Activated naive CD8-positive, alpha-beta T cell treated with anti-CD3 and anti-CD28 coated beads, Interleukin-2, amount 50 U/mL, for 24 hours (primary cell): Measurements from ENCODE around the gene MARK3.

ENCODE experiments used
- ATAC-seq: fragments of 150-1000 bp; cut with Tn5 transposase; one replicate; pipeline ENCODE4 v1.10.0; 2021
- DNase-seq: peaks from one replicate; pipeline ENCODE4 v3.0.0; 2021
- H3K27ac Mint-ChIP-seq: one replicate; pipeline ENCODE4 v1.8.0; 2021; ENCODE audit warnings: mild to moderate bottlenecking, mixed read lengths
- H3K27me3 Mint-ChIP-seq: one replicate; pipeline ENCODE4 v1.8.0; 2021; ENCODE audit warnings: mixed read lengths
- H3K36me3 Mint-ChIP-seq: one replicate; pipeline ENCODE4 v1.8.0; 2021; ENCODE audit warnings: low read depth, mixed read lengths
- H3K4me1 Mint-ChIP-seq: one replicate; pipeline ENCODE4 v1.8.0; 2021; ENCODE audit warnings: mixed read lengths
- H3K4me3 Mint-ChIP-seq: one replicate; pipeline ENCODE4 v1.8.0; 2021; ENCODE audit warnings: mild to moderate bottlenecking, moderate library complexity, mixed read lengths
- H3K9me3 Mint-ChIP-seq: one replicate; pipeline ENCODE4 v1.8.0; 2021; ENCODE audit warnings: mixed read lengths

The MARK3 gene

GRCh38 chr14:103545915-103546651 lies 160.9 kb downstream of the MARK3 start:
- H3K27me3 Mint-ChIP-seq, result no peaks in the 10 kb centered on the region
- no peak overlapping the region for H3K4me3 Mint-ChIP-seq
- no peak overlapping the region for H3K27ac Mint-ChIP-seq
- H3K9me3 Mint-ChIP-seq, result no peaks in the 10 kb centered on the region
- no peak for DNase-seq
- no peaks in the 10 kb centered on the region for H3K4me1 Mint-ChIP-seq
- ATAC-seq, result no peak
- H3K36me3 Mint-ChIP-seq, result no peaks in the 10 kb centered on the region

DNA sequence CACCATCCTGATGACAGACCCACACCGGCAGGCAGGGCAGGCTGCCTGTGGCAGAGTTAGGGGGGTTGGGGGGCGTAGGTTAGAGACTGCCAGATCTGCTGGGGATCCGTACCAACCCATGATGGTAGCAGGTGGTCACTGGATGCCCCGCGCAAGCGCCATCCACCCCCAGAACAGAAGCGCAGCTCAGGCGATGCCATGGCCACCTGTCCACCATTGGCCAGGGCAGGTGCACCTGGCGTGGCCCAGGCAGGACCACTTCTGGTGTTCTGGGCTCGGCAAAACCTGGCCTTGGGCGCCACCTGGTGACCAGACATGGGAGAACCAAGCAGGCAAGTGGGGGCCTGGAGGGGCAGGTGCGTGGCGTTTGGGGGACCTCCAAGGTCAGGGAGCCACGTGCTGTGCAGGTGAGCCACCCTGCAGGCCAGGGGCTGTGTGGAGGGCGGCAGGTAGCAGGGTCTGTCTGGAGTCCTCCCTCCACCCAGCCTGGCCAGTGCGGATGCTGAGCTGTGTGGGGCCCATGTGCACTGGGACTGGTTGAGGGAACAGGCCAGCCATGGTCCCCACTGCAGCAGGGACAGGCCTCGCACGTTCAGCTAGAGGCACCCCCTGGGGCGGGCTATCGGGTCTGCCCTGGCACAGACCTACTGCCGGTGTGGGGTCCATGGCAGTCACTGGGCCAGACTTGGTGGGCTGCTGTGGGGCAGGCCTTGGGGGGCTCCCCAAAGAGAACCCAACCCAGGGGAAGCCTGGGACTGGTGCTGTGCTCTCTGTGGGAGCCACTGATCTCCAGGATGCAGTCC lies 161.6 kb downstream of the MARK3 start:
- no peak overlapping the region for H3K27ac Mint-ChIP-seq
- no peaks in the 10 kb centered on the region for H3K27me3 Mint-ChIP-seq
- no peaks in the 10 kb centered on the region for H3K9me3 Mint-ChIP-seq
- H3K36me3 Mint-ChIP-seq, result no peaks in the 10 kb centered on the region
- no peaks in the 10 kb centered on the region for H3K4me1 Mint-ChIP-seq
- ATAC-seq (peak; percentile 60), DNase-seq (peak; percentile 81)
- no peak overlapping the region for H3K4me3 Mint-ChIP-seq

- no peak overlapping the region for H3K4me3 Mint-ChIP-seq
- no peaks in the 10 kb centered on the region for H3K4me1 Mint-ChIP-seq
- H3K27ac Mint-ChIP-seq, result no peak overlapping the region
- H3K36me3 Mint-ChIP-seq, result no peaks in the 10 kb centered on the region
- DNase-seq, result no peak
- no peak for ATAC-seq
- no peaks in the 10 kb centered on the region for H3K27me3 Mint-ChIP-seq
- H3K9me3 Mint-ChIP-seq, result no peaks in the 10 kb centered on the region
Observed at GRCh38 chr14:103547455-103547940, 162.3 kb downstream of the MARK3 start.

- ATAC-seq (no peak), DNase-seq (no peak)
- no peak overlapping the region for H3K27ac Mint-ChIP-seq
- no peaks in the 10 kb centered on the region for H3K4me1 Mint-ChIP-seq
- no peak overlapping the region for H3K4me3 Mint-ChIP-seq
- no peaks in the 10 kb centered on the region for H3K27me3 Mint-ChIP-seq
- H3K36me3 Mint-ChIP-seq, result no peaks in the 10 kb centered on the region
- H3K9me3 Mint-ChIP-seq, result no peaks in the 10 kb centered on the region
Observed at GRCh38 chr14:103547941-103548462, 162.8 kb downstream of the MARK3 start.

DNA sequence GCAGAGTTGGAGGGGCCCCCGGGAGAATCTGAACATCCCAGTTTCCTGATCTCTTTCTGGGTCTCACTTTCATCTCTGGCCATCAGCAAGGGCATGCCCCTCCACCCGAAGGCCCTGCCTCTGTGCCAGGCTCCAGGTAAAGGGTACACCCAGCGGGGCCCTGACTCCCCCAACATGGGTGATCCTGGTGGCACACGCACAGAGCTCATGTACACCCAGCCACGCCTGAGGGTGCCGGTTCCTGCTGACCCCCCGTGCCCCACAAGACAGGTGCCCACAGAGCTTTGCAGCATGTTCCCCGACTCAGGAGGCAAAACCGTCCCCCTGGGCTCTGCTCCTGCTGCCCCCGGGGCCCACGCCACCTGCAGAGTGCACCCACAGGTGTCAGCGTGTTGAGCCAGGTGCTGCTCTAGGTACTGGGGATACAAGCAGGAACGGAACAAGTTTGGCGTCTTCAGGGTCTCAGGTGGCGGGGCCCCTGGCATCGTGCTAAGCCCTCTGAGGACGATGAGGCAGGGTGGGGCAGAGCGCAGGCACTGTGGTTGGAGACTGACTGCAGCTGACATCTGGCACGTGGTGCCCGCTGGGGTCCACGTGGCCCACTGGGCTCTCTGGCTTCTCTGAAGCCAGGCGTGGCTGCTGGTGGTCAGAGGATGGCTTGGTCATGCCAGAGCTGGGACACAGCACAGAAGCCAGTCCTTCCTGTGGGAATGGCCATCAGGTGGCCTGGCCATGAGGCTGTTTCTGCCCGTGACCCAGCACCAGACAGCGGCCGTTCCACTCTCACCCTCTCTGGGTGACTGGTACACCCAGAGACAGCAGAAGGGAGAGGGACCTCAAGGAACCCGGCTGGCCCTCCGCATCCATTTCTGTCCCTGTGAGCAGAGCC lies 163.5 kb downstream of the MARK3 start:
- Mint-ChIP-seq H3K27ac (no peak overlapping the region), H3K4me3 (no peak overlapping the region), H3K9me3 (no peaks in the 10 kb centered on the region), H3K4me1 (no peaks in the 10 kb centered on the region), H3K27me3 (no peaks in the 10 kb centered on the region), H3K36me3 (no peaks in the 10 kb centered on the region)
- ATAC-seq, result no peak
- DNase-seq, result no peak

- DNase-seq (no peak), ATAC-seq (no peak)
- Mint-ChIP-seq H3K9me3 (no peaks in the 10 kb centered on the region), H3K36me3 (no peaks in the 10 kb centered on the region), H3K27ac (no peak overlapping the region), H3K27me3 (no peaks in the 10 kb centered on the region), H3K4me1 (no peaks in the 10 kb centered on the region), H3K4me3 (no peak overlapping the region)
Observed at GRCh38 chr14:103549361-103550311, 164.4 kb downstream of the MARK3 start.

GRCh38 chr14:103550451-103551337 lies 165.5 kb downstream of the MARK3 start:
- H3K9me3 Mint-ChIP-seq, result no peaks in the 10 kb centered on the region
- H3K27me3 Mint-ChIP-seq, result no peaks in the 10 kb centered on the region
- no peaks in the 10 kb centered on the region for H3K36me3 Mint-ChIP-seq
- H3K27ac Mint-ChIP-seq, result no peak overlapping the region
- no peak overlapping the region for H3K4me3 Mint-ChIP-seq
- no peaks in the 10 kb centered on the region for H3K4me1 Mint-ChIP-seq
- DNase-seq, result no peak
- no peak for ATAC-seq

- H3K4me1 Mint-ChIP-seq, result peaks cover 2% of the 10 kb centered on the region
- ATAC-seq (no peak), DNase-seq (no peak)
- H3K9me3 Mint-ChIP-seq, result no peaks in the 10 kb centered on the region
- no peak overlapping the region for H3K27ac Mint-ChIP-seq
- H3K4me3 Mint-ChIP-seq, result no peak overlapping the region
- H3K36me3 Mint-ChIP-seq, result no peaks in the 10 kb centered on the region
- H3K27me3 Mint-ChIP-seq, result no peaks in the 10 kb centered on the region
Observed at GRCh38 chr14:103551338-103551762, 166.1 kb downstream of the MARK3 start.

GRCh38 chr14:103552011-103552845 lies 167.0 kb downstream of the MARK3 start:
- Mint-ChIP-seq H3K27ac (no peak overlapping the region), H3K9me3 (no peaks in the 10 kb centered on the region), H3K4me1 (peaks cover 5% of the 10 kb centered on the region)

GRCh38 chr14:103552846-103553210 lies 167.6 kb downstream of the MARK3 start:
- Mint-ChIP-seq H3K27ac (no peak overlapping the region), H3K9me3 (no peaks in the 10 kb centered on the region), H3K4me3 (no peak overlapping the region), H3K27me3 (no peaks in the 10 kb centered on the region), H3K36me3 (peaks cover 4% of the 10 kb centered on the region), H3K4me1 (peaks cover 6% of the 10 kb centered on the region)
- DNase-seq (no peak), ATAC-seq (no peak)

More at GRCh38 chr14:103552011-103552845, 167.0 kb downstream of the MARK3 start:
- DNase-seq (no peak), ATAC-seq (no peak)
- Mint-ChIP-seq H3K36me3 (peaks cover 2% of the 10 kb centered on the region), H3K27me3 (no peaks in the 10 kb centered on the region), H3K4me3 (no peak overlapping the region)
